IMR-90 (cell line): ENCODE results near the gene DNAH9. TPM values are rescaled to one million over a fixed set of nuclear protein-coding genes. Genes with fewer than 3 reads are reported as not detected.

ENCODE experiments used
- ATAC-seq: fragments of 200-7000 bp; cut with Tn5 transposase; 2 replicates; pipeline ENCODE4 v1.9.1; 2020; ENCODE audit warnings: low read depth, mild to moderate bottlenecking, moderate library complexity
- BruUV-seq: library from RNA; stranded (reverse); fragments of 400-500 nt; replicated peaks from 2 replicates; lab custom pipeline; 2021; lab: Mats Ljungman, UMichigan
- CTCF ChIA-PET: fragments of 300-600 bp; formaldehyde crosslinking; extraction: SDS; loops from one replicate; lab custom pipeline; 2021; ENCODE audit warnings: antibody characterized with exemption; lab: Yijun Ruan, JAX
- POLR2A ChIA-PET: fragments of 300-600 bp; sonication (Branson Sonifier 250); formaldehyde crosslinking; loops from one replicate; lab custom pipeline; 2022; ENCODE audit warnings: antibody characterized with exemption; ENCODE audit not compliant: unreplicated experiment; lab: Charles Lee
- DNase-seq: peaks from one replicate; pipeline ENCODE4 v3.0.0; 2013
- H2AFZ ChIP-seq: replicated peaks from 2 replicates; pipeline ENCODE3; 2013; ENCODE audit warnings: low read length, mild to moderate bottlenecking; ENCODE audit not compliant: poor library complexity
- H2AK5ac ChIP-seq: 2 replicates; pipeline ENCODE4 v1.6.1; 2013; ENCODE audit warnings: low read depth, low read length, inconsistent platforms
- H2AK9ac ChIP-seq: replicated peaks from 2 replicates; pipeline ENCODE3; 2013; ENCODE audit warnings: mild to moderate bottlenecking, low read depth, low read length, moderate library complexity; ENCODE audit not compliant: poor library complexity
- H2BK120ac ChIP-seq: 2 replicates; pipeline ENCODE4 v1.6.1; 2013; ENCODE audit warnings: low read depth, low read length, inconsistent platforms
- H2BK15ac ChIP-seq: 3 replicates; pipeline ENCODE4 v1.6.1; 2013; ENCODE audit warnings: low read depth, low read length, inconsistent platforms
- H2BK20ac ChIP-seq: 2 replicates; pipeline ENCODE4 v1.6.1; 2013; ENCODE audit warnings: low read depth, mild to moderate bottlenecking, inconsistent platforms, low read length, moderate library complexity
- H2BK5ac ChIP-seq: 2 replicates; pipeline ENCODE4 v1.6.1; 2013; ENCODE audit warnings: mild to moderate bottlenecking, low read depth, low read length, inconsistent platforms; ENCODE audit not compliant: poor library complexity, severe bottlenecking
- H3K14ac ChIP-seq: replicated peaks from 2 replicates; pipeline ENCODE4 v1.6.1; 2013; ENCODE audit warnings: low read depth, low read length, inconsistent platforms
- H3K18ac ChIP-seq: 2 replicates; pipeline ENCODE4 v1.6.1; 2013; ENCODE audit warnings: low read depth, low read length, control low read depth
- H3K23ac ChIP-seq: 2 replicates; pipeline ENCODE4 v1.6.1; 2013; ENCODE audit warnings: low read depth, low read length, inconsistent platforms
- H3K27ac ChIP-seq: 2 replicates; pipeline ENCODE4 v1.5.1; 2013; ENCODE audit warnings: mild to moderate bottlenecking, control low read depth, low read length; ENCODE audit not compliant: insufficient read depth
- H3K27me3 ChIP-seq: 2 replicates; pipeline ENCODE4 v1.6.1; 2013; ENCODE audit warnings: low read length; ENCODE audit not compliant: control insufficient read depth, insufficient read depth
- H3K36me3 ChIP-seq: 2 replicates; pipeline ENCODE4 v1.6.1; 2013; ENCODE audit warnings: low read length, mixed read lengths; ENCODE audit not compliant: control insufficient read depth, insufficient read depth
- H3K4ac ChIP-seq: 2 replicates; pipeline ENCODE4 v1.6.1; 2013; ENCODE audit warnings: low read depth, low read length, inconsistent platforms
- H3K4me1 ChIP-seq: 2 replicates; pipeline ENCODE4 v1.6.1; 2013; ENCODE audit warnings: low read length, mixed read lengths; ENCODE audit not compliant: control insufficient read depth, insufficient read depth
- H3K4me2 ChIP-seq: 2 replicates; pipeline ENCODE4 v1.6.1; 2013; ENCODE audit warnings: low read depth, mild to moderate bottlenecking, control low read depth, low read length, moderate library complexity
- H3K4me3 ChIP-seq: 2 replicates; pipeline ENCODE4 v1.5.1; 2013; ENCODE audit warnings: low read depth, mild to moderate bottlenecking, control low read depth, low read length, moderate library complexity; ENCODE audit not compliant: insufficient read depth
- H3K56ac ChIP-seq: 2 replicates; pipeline ENCODE4 v1.6.1; 2013; ENCODE audit warnings: low read length, inconsistent platforms; ENCODE audit not compliant: insufficient read depth; ENCODE audit errors: extremely low read depth
- H3K79me1 ChIP-seq, 2 experiments: 2 replicates each; pipeline ENCODE4 v1.6.1; 2013; ENCODE audit warnings: low read length in 2 of 2, inconsistent platforms in 1 of 2, low read depth in 1 of 2
- H3K9ac ChIP-seq: 2 replicates; pipeline ENCODE4 v1.6.1; 2013; ENCODE audit warnings: low read depth, low read length, control low read depth
- H3K9me1 ChIP-seq: 2 replicates; pipeline ENCODE4 v1.6.1; 2013; ENCODE audit warnings: low read length, inconsistent platforms; ENCODE audit not compliant: insufficient read depth
- H3K9me3 ChIP-seq: 2 replicates; pipeline ENCODE4 v1.6.1; 2013; ENCODE audit warnings: low read length; ENCODE audit not compliant: control insufficient read depth, insufficient read depth
- H4K20me1 ChIP-seq: 2 replicates; pipeline ENCODE4 v1.6.1; 2013; ENCODE audit warnings: low read length, inconsistent platforms; ENCODE audit not compliant: insufficient read depth
- H4K5ac ChIP-seq: 2 replicates; pipeline ENCODE4 v1.6.1; 2013; ENCODE audit warnings: mild to moderate bottlenecking, low read depth, low read length, control low read depth
- H4K8ac ChIP-seq, 2 experiments: 2 replicates each; pipeline ENCODE4 v1.6.1; 2013; ENCODE audit warnings: low read depth in 2 of 2, low read length in 2 of 2, control low read depth in 1 of 2, inconsistent platforms in 1 of 2
- H4K91ac ChIP-seq: 2 replicates; pipeline ENCODE4 v1.6.1; 2013; ENCODE audit warnings: low read depth, low read length, inconsistent platforms; ENCODE audit not compliant: insufficient read depth
- BHLHE40 ChIP-seq: fragments of 150-350 bp; IDR thresholded peaks from 2 replicates; pipeline ENCODE4 v1.6.1; 2016; ENCODE audit warnings: mild to moderate bottlenecking, low read depth, low read length
- CEBPB ChIP-seq: IDR thresholded peaks from 2 replicates; pipeline ENCODE4 v1.6.1; 2012; ENCODE audit warnings: low read depth, low read length, improper control_type of control experiment
- CHD1 ChIP-seq: IDR thresholded peaks from 2 replicates; pipeline ENCODE4 v1.6.1; 2012; ENCODE audit warnings: low read depth, low read length, improper control_type of control experiment
- CTCF ChIP-seq: conservative IDR thresholded peaks from 2 replicates; pipeline ENCODE4 v1.5.1; 2012; ENCODE audit warnings: mild to moderate bottlenecking, low read depth, low read length, improper control_type of control experiment
- ELK1 ChIP-seq: fragments of 150-350 bp; IDR thresholded peaks from 2 replicates; pipeline ENCODE4 v1.6.1; 2016; ENCODE audit warnings: low read depth, mild to moderate bottlenecking, low read length, moderate library complexity, borderline replicate concordance
- FOS ChIP-seq: fragments of 150-350 bp; IDR thresholded peaks from 2 replicates; pipeline ENCODE4 v1.6.1; 2016; ENCODE audit warnings: low read depth, low read length
- MAFK ChIP-seq: IDR thresholded peaks from 2 replicates; pipeline ENCODE4 v1.6.1; 2012; ENCODE audit warnings: low read depth, low read length, improper control_type of control experiment
- MAZ ChIP-seq: IDR thresholded peaks from 2 replicates; pipeline ENCODE4 v1.6.1; 2012; ENCODE audit warnings: low read depth, mild to moderate bottlenecking, low read length, improper control_type of control experiment, moderate library complexity, borderline replicate concordance
- MXI1 ChIP-seq: IDR thresholded peaks from 2 replicates; pipeline ENCODE4 v1.6.1; 2012; ENCODE audit warnings: low read depth, mild to moderate bottlenecking, low read length, moderate library complexity, borderline replicate concordance
- NFE2L2 ChIP-seq: fragments of 150-350 bp; IDR thresholded peaks from 2 replicates; pipeline ENCODE4 v1.6.1; 2016; ENCODE audit warnings: low read depth, mild to moderate bottlenecking, low read length
- POLR2A ChIP-seq: IDR thresholded peaks from 2 replicates; pipeline ENCODE4 v1.6.1; 2012; ENCODE audit warnings: mild to moderate bottlenecking, low read depth, low read length
- RAD21 ChIP-seq: IDR thresholded peaks from 2 replicates; pipeline ENCODE4 v1.6.1; 2012; ENCODE audit warnings: low read length, improper control_type of control experiment
- RCOR1 ChIP-seq: IDR thresholded peaks from 2 replicates; pipeline ENCODE4 v1.6.1; 2012; ENCODE audit warnings: mild to moderate bottlenecking, low read length, improper control_type of control experiment; ENCODE audit not compliant: insufficient replicate concordance
- RFX5 ChIP-seq: IDR thresholded peaks from 2 replicates; pipeline ENCODE4 v1.8.0; 2012; ENCODE audit warnings: low read depth, mild to moderate bottlenecking, low read length, moderate library complexity
- SMC3 ChIP-seq: fragments of 150-350 bp; IDR thresholded peaks from 2 replicates; pipeline ENCODE4 v1.6.1; 2016; ENCODE audit warnings: low read depth, mild to moderate bottlenecking, antibody characterized with exemption, low read length, moderate library complexity
- USF2 ChIP-seq: fragments of 150-350 bp; IDR thresholded peaks from 2 replicates; pipeline ENCODE4 v1.6.1; 2017; ENCODE audit warnings: mild to moderate bottlenecking, antibody characterized with exemption, low read length, low read depth
- WGBS, 2 experiments: methylation state at CpG; one replicate each; pipeline versions ENCODE4 v1.1.5 to v1.1.7; 2013; ENCODE audit warnings: missing lambda C conversion rate in 2 of 2; ENCODE audit not compliant: insufficient read length in 1 of 2; ENCODE audit errors: extremely low coverage in 2 of 2; 5-methylcytosine and 5-hydroxymethylcytosine counted together
- dilution Hi-C: fragments of 300-500 bp; cut with HindIII; formaldehyde crosslinking; loops from one replicate; pipeline ENCODE4 v1.14.3; 2018; ENCODE audit warnings: low sequenced_read_pairs; ENCODE audit not compliant: unreplicated experiment
- in situ Hi-C: fragments of 300-500 bp; cut with MboI; formaldehyde crosslinking; loops from 3 replicates; pipeline ENCODE4 v1.14.3; 2019; ENCODE audit warnings: low sequenced_read_pairs, inconsistent platforms, mixed read lengths
- intact Hi-C: fragments of 100-400 bp; cut with micrococcal nuclease; formaldehyde crosslinking; loops from 2 replicates; pipeline ENCODE4 v1.10.0; 2022
- polyA plus RNA-seq, 3 experiments: library from polyadenylated mRNA; depleted of rRNA; stranded (reverse); fragments of >200 nt; gene quantifications; 2 replicates each; pipeline ENCODE4 v1.2.3, GENCODE V29; 2012; ENCODE audit warnings: low replicate concordance in 1 of 3
- total RNA-seq: library from RNA; depleted of rRNA; stranded (reverse); fragments of >200 nt; gene quantifications from 2 replicates; pipeline ENCODE4 v1.2.3, GENCODE V29; 2012

The DNAH9 gene
- total and polyA plus RNA-seq, 2 of the 4 experiments (the other 2 are of a cell fraction), result not detected

GRCh38 chr17:11610999-11611566 is 12.8 kb downstream of the DNAH9 start:
- H3K79me1 ChIP-seq, result no peaks in the 10 kb centered on the region
- ATAC-seq (no peak), DNase-seq (no peak)
- H3K36me3 ChIP-seq, result no peaks in the 10 kb centered on the region
- H3K4me3 ChIP-seq, result no peak overlapping the region
- dilution Hi-C loops (no loop called here), intact Hi-C loops (no loop called here), in situ Hi-C loops (no loop called here)
- H3K23ac ChIP-seq, result no peak overlapping the region
- H3K4ac ChIP-seq, result no peak overlapping the region
- no peak overlapping the region for H3K27ac ChIP-seq
- BruUV-seq, result no TSS peak
- H2BK20ac ChIP-seq, result no peak overlapping the region
- H2BK15ac ChIP-seq, result no peak overlapping the region
- H4K8ac ChIP-seq, result no peak overlapping the region
- no peak overlapping the region for H3K4me2 ChIP-seq
- no peak overlapping the region for H2AK5ac ChIP-seq
- no peak overlapping the region for H2AK9ac ChIP-seq
- no peak overlapping the region for H3K18ac ChIP-seq
- H4K91ac ChIP-seq, result no peak overlapping the region
- no peaks in the 10 kb centered on the region for H3K4me1 ChIP-seq
- no peak overlapping the region for H2BK5ac ChIP-seq
- no peak overlapping the region for H4K5ac ChIP-seq
- H3K56ac ChIP-seq, result no peak overlapping the region
- no peak overlapping the region for H3K14ac ChIP-seq
- H3K9ac ChIP-seq, result no peak overlapping the region
- TF ChIP-seq CTCF (no peak), MXI1 (no peak), RFX5 (no peak), SMC3 (no peak), FOS (no peak), USF2 (no peak), CEBPB (no peak), BHLHE40 (no peak), MAZ (no peak), POLR2A (no peak), MAFK (no peak), CHD1 (no peak), NFE2L2 (no peak), RAD21 (no peak), RCOR1 (no peak), ELK1 (no peak)
- peaks cover 24% of the 10 kb centered on the region for H3K9me3 ChIP-seq
- H2AFZ ChIP-seq, result no peak overlapping the region
- ChIA-PET POLR2A (no interaction called here), CTCF (no interaction called here)
- no peaks in the 10 kb centered on the region for H3K9me1 ChIP-seq
- no peaks in the 10 kb centered on the region for H4K20me1 ChIP-seq
- WGBS, 2 experiments, result 25% methylated on average over 4 of the region's 6 CpGs; no CpG with 5 or more reads in 1 of the 2 experiments
- H3K27me3 ChIP-seq, result no peaks in the 10 kb centered on the region
- H2BK120ac ChIP-seq, result no peak overlapping the region
